Astrocyte (in vitro differentiated cells and primary cell): ENCODE results near the gene HSPA9. TPM values are rescaled to one million over a fixed set of nuclear protein-coding genes. Genes with fewer than 3 reads are reported as not detected.
A peak's percentile ranks its signal among the peaks of the same experiment; 100 is the strongest.

Experiments used
- DNase-seq: peaks from one replicate; pipeline ENCODE4 v3.0.0-alpha.2; 2010; ENCODE audit warnings: low read depth
- FAIRE-seq: peaks from 2 replicates; lab custom pipeline; 2011; peaks lifted over from hg19 to GRCh38; lab: Jason Lieb, UNC
- H2AFZ ChIP-seq: 2 replicates; pipeline ENCODE4 v1.6.0; 2012; ENCODE audit warnings: low read depth, low read length, inconsistent platforms
- H3K27ac ChIP-seq: 2 replicates; pipeline ENCODE4 v1.5.1; 2011; ENCODE audit warnings: low read depth, low read length, inconsistent platforms
- H3K27me3 ChIP-seq: 2 replicates; pipeline ENCODE4 v1.6.0; 2011; ENCODE audit warnings: low read length, inconsistent platforms; ENCODE audit not compliant: insufficient read depth
- H3K36me3 ChIP-seq: 2 replicates; pipeline ENCODE4 v1.5.1; 2011; ENCODE audit warnings: low read length, inconsistent platforms; ENCODE audit not compliant: insufficient read depth
- H3K4me1 ChIP-seq: 2 replicates; pipeline ENCODE4 v1.5.1; 2011; ENCODE audit warnings: low read length, inconsistent platforms; ENCODE audit not compliant: insufficient read depth
- H3K4me2 ChIP-seq: 2 replicates; pipeline ENCODE4 v1.6.0; 2012; ENCODE audit warnings: low read length, inconsistent platforms
- H3K4me3 ChIP-seq: 2 replicates; pipeline ENCODE4 v1.5.1; 2011; ENCODE audit warnings: low read depth, mild to moderate bottlenecking, low read length, inconsistent platforms; ENCODE audit not compliant: insufficient read depth
- H3K79me2 ChIP-seq: 2 replicates; pipeline ENCODE4 v1.6.0; 2012; ENCODE audit warnings: mild to moderate bottlenecking, low read length, inconsistent platforms; ENCODE audit not compliant: insufficient read depth
- H3K9ac ChIP-seq: 2 replicates; pipeline ENCODE4 v1.6.0; 2012; ENCODE audit warnings: mild to moderate bottlenecking, low read length, inconsistent platforms
- H3K9me3 ChIP-seq: 2 replicates; pipeline ENCODE4 v1.5.1; 2012; ENCODE audit warnings: low read depth, mild to moderate bottlenecking, low read length, inconsistent platforms; ENCODE audit not compliant: insufficient read depth
- H4K20me1 ChIP-seq: 2 replicates; pipeline ENCODE4 v1.6.0; 2012; ENCODE audit warnings: low read length, inconsistent platforms; ENCODE audit not compliant: insufficient read depth
- H3K27ac Mint-ChIP-seq: one replicate; pipeline ENCODE4 v1.8.0; 2021; ENCODE audit warnings: mild to moderate bottlenecking, mixed read lengths; ENCODE audit not compliant: unreplicated experiment
- H3K27me3 Mint-ChIP-seq: one replicate; pipeline ENCODE4 v1.8.0; 2021; ENCODE audit warnings: low read depth, mixed read lengths; ENCODE audit not compliant: unreplicated experiment
- H3K36me3 Mint-ChIP-seq: one replicate; pipeline ENCODE4 v1.8.0; 2021; ENCODE audit warnings: low read depth, mixed read lengths; ENCODE audit not compliant: unreplicated experiment
- H3K4me1 Mint-ChIP-seq: one replicate; pipeline ENCODE4 v1.8.0; 2021; ENCODE audit warnings: low read depth, mixed read lengths; ENCODE audit not compliant: unreplicated experiment
- H3K4me3 Mint-ChIP-seq: one replicate; pipeline ENCODE4 v1.8.0; 2021; ENCODE audit warnings: mild to moderate bottlenecking, moderate library complexity, mixed read lengths; ENCODE audit not compliant: unreplicated experiment
- H3K9me3 Mint-ChIP-seq: one replicate; pipeline ENCODE4 v1.8.0; 2021; ENCODE audit warnings: mild to moderate bottlenecking, mixed read lengths; ENCODE audit not compliant: unreplicated experiment
- EZH2 ChIP-seq: IDR thresholded peaks from 2 replicates; pipeline ENCODE4 v1.6.1; 2012; ENCODE audit warnings: mild to moderate bottlenecking, low read length, inconsistent platforms; ENCODE audit not compliant: insufficient read depth
- total RNA-seq: library from RNA; stranded (reverse); gene quantifications from 2 replicates; pipeline ENCODE4 v1.2.1, GENCODE V29; 2021
- TF ChIP-seq, protein P1 (sequence below): IDR thresholded peaks from 2 replicates; pipeline ENCODE4 v1.5.1; 2011; ENCODE audit warnings: low read depth, mild to moderate bottlenecking, inconsistent platforms, low read length, moderate library complexity; ENCODE audit not compliant: insufficient read depth

Gene HSPA9
- total RNA-seq, 1 donor from 2014 or later = 266 TPM

DNA sequence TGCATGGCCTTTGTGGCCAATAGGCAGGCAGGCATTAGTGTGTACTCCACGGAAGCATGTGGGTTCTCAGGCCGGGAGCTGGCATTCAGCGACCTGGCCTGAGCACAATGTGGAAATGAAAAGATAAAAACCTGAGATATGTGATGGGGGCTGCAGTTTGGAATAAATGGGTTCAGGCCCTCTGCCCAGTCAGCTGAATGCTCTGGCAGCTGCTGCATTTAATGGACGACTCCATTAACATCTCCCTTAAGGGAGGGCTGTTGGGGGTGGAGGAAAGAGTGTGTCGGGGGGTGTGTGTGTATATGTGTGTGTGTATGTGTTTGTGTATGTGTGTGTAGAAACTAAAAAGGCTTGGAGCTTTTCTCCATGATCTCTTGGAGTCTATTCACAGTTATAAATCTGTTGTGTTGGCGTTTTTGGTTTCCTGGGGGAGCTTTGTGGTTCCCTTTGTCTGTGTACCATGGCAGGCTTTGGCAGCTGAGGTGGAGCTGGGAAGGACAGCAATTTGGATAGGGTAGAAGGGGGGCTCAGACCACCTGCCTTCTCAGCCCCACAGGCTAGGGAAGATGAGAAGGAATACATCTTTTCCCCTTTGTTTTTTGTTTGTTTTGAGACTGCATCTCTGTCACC lies 27.3 kb upstream of the HSPA9 start:
- no peak overlapping the region for H3K9ac ChIP-seq
- H3K9me3 Mint-ChIP-seq = no peaks in the 10 kb centered on the region
- peaks cover 28% of the 10 kb centered on the region for H3K27me3 ChIP-seq
- peaks cover 24% of the 10 kb centered on the region for H3K4me1 Mint-ChIP-seq
- no peak overlapping the region for H3K4me3 ChIP-seq
- no peak overlapping the region for H3K4me3 Mint-ChIP-seq
- no peak overlapping the region for H3K4me2 ChIP-seq
- no peaks in the 10 kb centered on the region for H3K9me3 ChIP-seq
- no peak overlapping the region for H2AFZ ChIP-seq
- no peak overlapping the region for H3K27ac Mint-ChIP-seq
- TF ChIP-seq, protein P1, sequence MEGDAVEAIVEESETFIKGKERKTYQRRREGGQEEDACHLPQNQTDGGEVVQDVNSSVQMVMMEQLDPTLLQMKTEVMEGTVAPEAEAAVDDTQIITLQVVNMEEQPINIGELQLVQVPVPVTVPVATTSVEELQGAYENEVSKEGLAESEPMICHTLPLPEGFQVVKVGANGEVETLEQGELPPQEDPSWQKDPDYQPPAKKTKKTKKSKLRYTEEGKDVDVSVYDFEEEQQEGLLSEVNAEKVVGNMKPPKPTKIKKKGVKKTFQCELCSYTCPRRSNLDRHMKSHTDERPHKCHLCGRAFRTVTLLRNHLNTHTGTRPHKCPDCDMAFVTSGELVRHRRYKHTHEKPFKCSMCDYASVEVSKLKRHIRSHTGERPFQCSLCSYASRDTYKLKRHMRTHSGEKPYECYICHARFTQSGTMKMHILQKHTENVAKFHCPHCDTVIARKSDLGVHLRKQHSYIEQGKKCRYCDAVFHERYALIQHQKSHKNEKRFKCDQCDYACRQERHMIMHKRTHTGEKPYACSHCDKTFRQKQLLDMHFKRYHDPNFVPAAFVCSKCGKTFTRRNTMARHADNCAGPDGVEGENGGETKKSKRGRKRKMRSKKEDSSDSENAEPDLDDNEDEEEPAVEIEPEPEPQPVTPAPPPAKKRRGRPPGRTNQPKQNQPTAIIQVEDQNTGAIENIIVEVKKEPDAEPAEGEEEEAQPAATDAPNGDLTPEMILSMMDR = no peak
- TF ChIP-seq EZH2 = no peak
- H3K36me3 Mint-ChIP-seq = no peaks in the 10 kb centered on the region
- H3K4me1 ChIP-seq = no peaks in the 10 kb centered on the region
- DNase-seq (no peak), FAIRE-seq (no peak)
- H3K79me2 ChIP-seq = no peaks in the 10 kb centered on the region
- no peaks in the 10 kb centered on the region for H3K36me3 ChIP-seq
- H3K27me3 Mint-ChIP-seq = peaks cover 8% of the 10 kb centered on the region
- H3K27ac ChIP-seq = no peak overlapping the region
- no peaks in the 10 kb centered on the region for H4K20me1 ChIP-seq

DNA sequence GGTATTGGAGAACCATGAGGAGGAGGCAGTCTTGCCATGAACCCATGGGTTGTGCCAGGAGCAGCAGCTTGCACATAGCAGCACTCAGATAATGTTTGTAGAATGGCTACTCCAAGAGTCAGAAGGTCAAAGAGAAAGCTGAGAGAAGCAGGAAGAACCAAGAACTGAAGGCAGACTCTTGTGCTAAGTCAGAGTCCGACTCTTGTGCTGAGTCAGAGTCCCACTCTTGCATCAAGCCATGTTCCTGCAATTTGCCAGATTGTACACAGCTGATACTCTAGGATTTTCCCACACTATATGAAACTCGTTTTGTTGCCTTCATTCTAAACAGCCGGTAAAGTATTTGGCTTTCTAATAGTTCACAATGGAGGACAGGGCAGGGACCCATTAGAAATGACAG lies 26.2 kb upstream of the HSPA9 start:
- no peak overlapping the region for H3K4me3 Mint-ChIP-seq

DNA sequence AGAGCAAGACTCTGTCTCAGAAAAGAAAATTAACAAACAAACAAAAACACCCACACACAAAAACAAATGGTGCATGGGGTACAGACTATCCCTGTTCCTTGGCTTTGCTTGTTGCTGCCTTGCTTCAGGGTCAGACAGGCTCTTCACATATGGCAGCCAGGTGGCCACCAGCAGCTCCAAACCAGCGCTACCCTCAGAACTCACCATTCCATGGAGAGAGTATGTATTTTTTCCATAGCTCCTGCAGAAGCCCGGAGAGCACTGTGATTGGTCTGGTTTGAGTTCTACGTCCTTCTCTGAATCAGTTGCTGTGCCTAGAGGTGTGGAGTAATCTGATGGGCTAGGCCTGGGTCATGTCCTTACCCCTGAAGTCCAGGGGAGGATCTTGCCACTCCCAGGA lies 25.2 kb upstream of the HSPA9 start:
- Mint-ChIP-seq H3K27ac (no peak overlapping the region), H3K36me3 (no peaks in the 10 kb centered on the region), H3K27me3 (peaks cover 15% of the 10 kb centered on the region), H3K9me3 (no peaks in the 10 kb centered on the region), H3K4me3 (no peak overlapping the region), H3K4me1 (peaks cover 20% of the 10 kb centered on the region)
- H4K20me1 ChIP-seq = no peaks in the 10 kb centered on the region
- no peaks in the 10 kb centered on the region for H3K9me3 ChIP-seq
- no peak overlapping the region for H3K9ac ChIP-seq
- no peak for TF ChIP-seq EZH2
- TF ChIP-seq, protein P1 = no peak
- H3K79me2 ChIP-seq = no peaks in the 10 kb centered on the region
- H3K4me3 ChIP-seq = no peak overlapping the region
- DNase-seq (no peak), FAIRE-seq (no peak)
- H3K27ac ChIP-seq = no peak overlapping the region
- no peak overlapping the region for H2AFZ ChIP-seq
- H3K36me3 ChIP-seq = no peaks in the 10 kb centered on the region
- H3K4me2 ChIP-seq = no peak overlapping the region
- H3K4me1 ChIP-seq = no peaks in the 10 kb centered on the region
- H3K27me3 ChIP-seq = peaks cover 29% of the 10 kb centered on the region

More for the DNA sequence above, 26.2 kb upstream of the HSPA9 start:
- Histone ChIP-seq H3K27ac (no peak overlapping the region), H3K4me1 (no peaks in the 10 kb centered on the region), H3K4me2 (no peak overlapping the region), H3K36me3 (no peaks in the 10 kb centered on the region), H2AFZ (no peak overlapping the region), H3K4me3 (no peak overlapping the region), H4K20me1 (no peaks in the 10 kb centered on the region), H3K27me3 (peaks cover 30% of the 10 kb centered on the region), H3K9me3 (no peaks in the 10 kb centered on the region), H3K79me2 (no peaks in the 10 kb centered on the region), H3K9ac (no peak overlapping the region)
- no peaks in the 10 kb centered on the region for H3K36me3 Mint-ChIP-seq
- TF ChIP-seq, protein P1 = no peak
- TF ChIP-seq EZH2 = no peak
- H3K9me3 Mint-ChIP-seq = no peaks in the 10 kb centered on the region
- no peak for FAIRE-seq
- H3K27ac Mint-ChIP-seq = peak overlapping the region; percentile 47
- no peak for DNase-seq
- peaks cover 24% of the 10 kb centered on the region for H3K4me1 Mint-ChIP-seq
- H3K27me3 Mint-ChIP-seq = peaks cover 12% of the 10 kb centered on the region
